ENCODE measurements around the gene MAP3K19. TPM values are rescaled to one million over a fixed set of nuclear protein-coding genes. Genes with fewer than 3 reads are reported as not detected.

The MAP3K19 gene
- total and polyA plus RNA-seq, 10 of the 15 experiments (the other 5 are each of a cell fraction or from before 2014, with no cell fraction given), result 0.05 TPM; not detected in 9

DNA sequence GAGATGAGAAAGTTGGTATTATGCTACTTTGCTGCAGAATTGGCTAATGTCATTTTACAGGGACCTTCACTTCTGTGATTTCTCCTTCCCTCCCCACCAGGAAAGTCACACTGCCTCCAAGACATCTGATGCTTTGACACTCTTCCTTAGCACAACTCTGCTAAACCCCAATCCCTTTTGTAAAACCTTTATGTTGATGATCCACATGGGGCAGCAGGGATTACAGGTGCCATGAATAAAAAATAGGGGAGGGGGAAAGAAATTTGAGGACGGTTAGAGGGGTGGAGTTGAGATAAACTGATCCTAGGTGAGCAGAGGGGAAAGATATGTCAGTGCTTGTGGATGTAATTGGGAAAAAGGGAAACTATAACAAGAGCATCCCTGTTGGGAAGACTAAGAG is 102.3 kb downstream of the MAP3K19 start:
- Histone ChIP-seq H3K4me2 (ENCODE audit: control insufficient read depth, insufficient read depth) (no peak overlapping the region), H3K9me3 (replicated peaks; ENCODE audit: control insufficient read depth, insufficient read depth, low read length) (no peaks in the 10 kb centered on the region), H4K20me1 (ENCODE audit: control insufficient read depth, insufficient read depth) (no peaks in the 10 kb centered on the region), H3K36me3 (ENCODE audit: control insufficient read depth in 2 of 2, insufficient read depth in 2 of 2, low read length in 1 of 2) (peaks cover 13 to 32% of the 10 kb centered on the region in 2 experiments), H3K79me2 (ENCODE audit: control insufficient read depth, insufficient read depth, low read length) (peaks cover 1% of the 10 kb centered on the region), H3K4me1 (ENCODE audit: control insufficient read depth, insufficient read depth, low read length) (peaks cover 14% of the 10 kb centered on the region), H3K27me3 (replicated peaks in 1 of 2; ENCODE audit: control insufficient read depth in 2 of 2, insufficient read depth in 2 of 2, low read length in 1 of 2) (no peaks in the 10 kb centered on the region), H3K27ac (ENCODE audit: control insufficient read depth, insufficient read depth) (no peak overlapping the region), H3K4me3 (no peak overlapping the region), H2AFZ (ENCODE audit: control insufficient read depth, low read depth, low read length) (no peak overlapping the region), H3K9ac (ENCODE audit: control insufficient read depth, insufficient read depth, low read length) (no peak overlapping the region)
- WGBS (ENCODE audit: insufficient coverage, insufficient replicate concordance, low lambda C conversion rate, missing lambda C conversion rate), result 69% methylated on average over 1 of the region's 1 CpG
- ATAC-seq (no peak), DNase-seq (ENCODE audit: low read depth, low spot score) (no peak), FAIRE-seq (no peak)
- no peak for TF ChIP-seq STAT3 (IDR thresholded peaks at IDR 0.05; ENCODE audit: low read depth, low read length)
- TF ChIP-seq SMAD1 (IDR thresholded peaks at IDR 0.05; ENCODE audit: low read depth, partially characterized antibody), result no peak
- SMC1A ChIA-PET (ENCODE audit: uncharacterized antibody, unreplicated experiment), result interaction anchor here (1.0 to 1.5 kb wide), 2 partner anchors 28 to 44 kb away, joined by 4 to 5 read pairs; no protein-coding TSS in a partner anchor
- in situ Hi-C loops (cut with MboI) (no loop called here), intact Hi-C loops (cut with micrococcal nuclease; ENCODE audit: unreplicated experiment) (no loop called here)
- CTCF ChIA-PET, result no interaction called here
- POLR2A ChIA-PET, result no interaction called here
- RAD21 ChIA-PET (ENCODE audit: unreplicated experiment), result no interaction called here
- no TSS peak for BruUV-seq (replicated peaks)

DNA sequence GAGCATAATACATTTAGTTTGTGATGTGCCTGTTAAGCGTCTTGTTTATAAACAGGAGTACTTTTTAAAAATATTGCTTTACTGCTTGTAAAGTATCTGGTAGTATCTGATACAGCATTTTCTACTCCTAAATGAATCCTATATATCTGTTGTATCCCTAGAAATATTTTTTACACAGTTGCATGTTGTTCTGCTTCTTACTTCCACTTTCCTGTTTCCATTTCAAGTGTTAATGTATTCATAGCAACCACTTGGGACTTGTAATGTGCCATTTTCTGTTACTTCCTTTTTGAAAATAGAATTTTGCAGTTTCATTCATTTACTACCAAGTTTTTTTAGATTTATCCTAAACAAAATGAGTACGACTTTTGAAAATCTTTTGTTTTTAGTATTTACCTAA is 103.7 kb downstream of the MAP3K19 start:
- peak overlapping the region; percentile 28; the same call in 1 of the 2 replicates for H3K27ac ChIP-seq (ENCODE audit: control insufficient read depth, insufficient read depth)
- H2AFZ ChIP-seq (ENCODE audit: control insufficient read depth, low read depth, low read length), result no peak overlapping the region
- BruUV-seq (replicated peaks), result no TSS peak
- no peaks in the 10 kb centered on the region for H3K9me3 ChIP-seq (replicated peaks; ENCODE audit: control insufficient read depth, insufficient read depth, low read length)
- POLR2A ChIA-PET, result no interaction called here
- FAIRE-seq, result no peak
- no peak overlapping the region for H3K9ac ChIP-seq (ENCODE audit: control insufficient read depth, insufficient read depth, low read length)
- no peaks in the 10 kb centered on the region for H3K27me3 ChIP-seq (replicated peaks in 1 of 2; ENCODE audit: control insufficient read depth in 2 of 2, insufficient read depth in 2 of 2, low read length in 1 of 2)
- H3K4me2 ChIP-seq (ENCODE audit: control insufficient read depth, insufficient read depth), result peak overlapping the region; percentile 40
- RAD21 ChIA-PET (ENCODE audit: unreplicated experiment), result no interaction called here
- no peak overlapping the region for H3K4me3 ChIP-seq
- WGBS (ENCODE audit: insufficient coverage, insufficient replicate concordance, low lambda C conversion rate, missing lambda C conversion rate), result 3% methylated on average over 2 of the region's 2 CpGs
- peak; percentile 9 for DNase-seq (ENCODE audit: low read depth, low spot score)
- intact Hi-C loops (cut with micrococcal nuclease; ENCODE audit: unreplicated experiment), result no loop called here
- ATAC-seq, result peak; percentile 93
- H3K79me2 ChIP-seq (ENCODE audit: control insufficient read depth, insufficient read depth, low read length), result peaks cover 6% of the 10 kb centered on the region
- peak; percentile 42; the same call in 1 of the 2 replicates for TF ChIP-seq ATF7 (IDR thresholded peaks at IDR 0.05; ENCODE audit: low read depth)
- peak in 1 of 2 experiments; percentile 21; a peak in 1 of 4 replicates for TF ChIP-seq ETV6 (conservative IDR thresholded peaks at IDR 0.05 in 1 of 2, IDR thresholded peaks at IDR 0.05 in 1 of 2; ENCODE audit: borderline replicate concordance in 1 of 2, low read depth in 1 of 2)
- peak; percentile 69; the same call in 1 of the 3 replicates for TF ChIP-seq POU2F2 (IDR thresholded peaks at IDR 0.05; ENCODE audit: borderline replicate concordance, low read depth, low read length)
- TF ChIP-seq SIN3A (IDR thresholded peaks at IDR 0.05; ENCODE audit: low read depth, low read length), result no peak
- TF ChIP-seq, protein P1, sequence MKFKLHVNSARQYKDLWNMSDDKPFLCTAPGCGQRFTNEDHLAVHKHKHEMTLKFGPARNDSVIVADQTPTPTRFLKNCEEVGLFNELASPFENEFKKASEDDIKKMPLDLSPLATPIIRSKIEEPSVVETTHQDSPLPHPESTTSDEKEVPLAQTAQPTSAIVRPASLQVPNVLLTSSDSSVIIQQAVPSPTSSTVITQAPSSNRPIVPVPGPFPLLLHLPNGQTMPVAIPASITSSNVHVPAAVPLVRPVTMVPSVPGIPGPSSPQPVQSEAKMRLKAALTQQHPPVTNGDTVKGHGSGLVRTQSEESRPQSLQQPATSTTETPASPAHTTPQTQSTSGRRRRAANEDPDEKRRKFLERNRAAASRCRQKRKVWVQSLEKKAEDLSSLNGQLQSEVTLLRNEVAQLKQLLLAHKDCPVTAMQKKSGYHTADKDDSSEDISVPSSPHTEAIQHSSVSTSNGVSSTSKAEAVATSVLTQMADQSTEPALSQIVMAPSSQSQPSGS (IDR thresholded peaks at IDR 0.05; ENCODE audit: low read length), result 0 out of 2 replicates have a peak, but pooled peaks have one; percentile 21
- peak; percentile 76 for TF ChIP-seq MEF2B (IDR thresholded peaks at IDR 0.05; ENCODE audit: partially characterized antibody, poor library complexity, severe bottlenecking)
- TF ChIP-seq IKZF2 (IDR thresholded peaks at IDR 0.05), result peak in 1 of 2 experiments; percentile 52; a peak in 2 of 4 replicates
- no peak for TF ChIP-seq STAT3 (IDR thresholded peaks at IDR 0.05; ENCODE audit: low read depth, low read length)
- TF ChIP-seq, protein P2, sequence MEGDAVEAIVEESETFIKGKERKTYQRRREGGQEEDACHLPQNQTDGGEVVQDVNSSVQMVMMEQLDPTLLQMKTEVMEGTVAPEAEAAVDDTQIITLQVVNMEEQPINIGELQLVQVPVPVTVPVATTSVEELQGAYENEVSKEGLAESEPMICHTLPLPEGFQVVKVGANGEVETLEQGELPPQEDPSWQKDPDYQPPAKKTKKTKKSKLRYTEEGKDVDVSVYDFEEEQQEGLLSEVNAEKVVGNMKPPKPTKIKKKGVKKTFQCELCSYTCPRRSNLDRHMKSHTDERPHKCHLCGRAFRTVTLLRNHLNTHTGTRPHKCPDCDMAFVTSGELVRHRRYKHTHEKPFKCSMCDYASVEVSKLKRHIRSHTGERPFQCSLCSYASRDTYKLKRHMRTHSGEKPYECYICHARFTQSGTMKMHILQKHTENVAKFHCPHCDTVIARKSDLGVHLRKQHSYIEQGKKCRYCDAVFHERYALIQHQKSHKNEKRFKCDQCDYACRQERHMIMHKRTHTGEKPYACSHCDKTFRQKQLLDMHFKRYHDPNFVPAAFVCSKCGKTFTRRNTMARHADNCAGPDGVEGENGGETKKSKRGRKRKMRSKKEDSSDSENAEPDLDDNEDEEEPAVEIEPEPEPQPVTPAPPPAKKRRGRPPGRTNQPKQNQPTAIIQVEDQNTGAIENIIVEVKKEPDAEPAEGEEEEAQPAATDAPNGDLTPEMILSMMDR (IDR thresholded peaks at IDR 0.05 in 2 of 3, conservative IDR thresholded peaks at IDR 0.05 in 1 of 3; ENCODE audit: control insufficient read depth in 2 of 3, extremely low read depth in 1 of 3, insufficient read depth in 1 of 3, low read depth in 3 of 3, low read length in 3 of 3), result no peak
- TF ChIP-seq, protein P3, sequence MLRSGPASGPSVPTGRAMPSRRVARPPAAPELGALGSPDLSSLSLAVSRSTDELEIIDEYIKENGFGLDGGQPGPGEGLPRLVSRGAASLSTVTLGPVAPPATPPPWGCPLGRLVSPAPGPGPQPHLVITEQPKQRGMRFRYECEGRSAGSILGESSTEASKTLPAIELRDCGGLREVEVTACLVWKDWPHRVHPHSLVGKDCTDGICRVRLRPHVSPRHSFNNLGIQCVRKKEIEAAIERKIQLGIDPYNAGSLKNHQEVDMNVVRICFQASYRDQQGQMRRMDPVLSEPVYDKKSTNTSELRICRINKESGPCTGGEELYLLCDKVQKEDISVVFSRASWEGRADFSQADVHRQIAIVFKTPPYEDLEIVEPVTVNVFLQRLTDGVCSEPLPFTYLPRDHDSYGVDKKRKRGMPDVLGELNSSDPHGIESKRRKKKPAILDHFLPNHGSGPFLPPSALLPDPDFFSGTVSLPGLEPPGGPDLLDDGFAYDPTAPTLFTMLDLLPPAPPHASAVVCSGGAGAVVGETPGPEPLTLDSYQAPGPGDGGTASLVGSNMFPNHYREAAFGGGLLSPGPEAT (IDR thresholded peaks at IDR 0.05; ENCODE audit: low read depth), result peak; percentile 41; the same call in 1 of the 2 replicates
- in situ Hi-C loops (cut with MboI), result no loop called here
- CTCF ChIA-PET, result interaction anchor here (0.8 to 1.1 kb wide), 2 partner anchors 16 to 61 kb away, joined by 3 to 5 read pairs; no protein-coding TSS in a partner anchor
- H3K4me1 ChIP-seq (ENCODE audit: control insufficient read depth, insufficient read depth, low read length), result peaks cover 14% of the 10 kb centered on the region
- SMC1A ChIA-PET (ENCODE audit: uncharacterized antibody, unreplicated experiment), result interaction anchor here (1.5 kb wide), 1 partner anchor 26 kb away, joined by 4 read pairs; no protein-coding TSS in a partner anchor
- H4K20me1 ChIP-seq (ENCODE audit: control insufficient read depth, insufficient read depth), result no peaks in the 10 kb centered on the region; the same call in 1 of the 2 replicates
- peaks cover 7 to 33% of the 10 kb centered on the region in 2 experiments for H3K36me3 ChIP-seq (ENCODE audit: control insufficient read depth in 2 of 2, insufficient read depth in 2 of 2, low read length in 1 of 2)

Data from GM12878 (cell line).